ENCODE measurements around the gene C1QL1.

DNA sequence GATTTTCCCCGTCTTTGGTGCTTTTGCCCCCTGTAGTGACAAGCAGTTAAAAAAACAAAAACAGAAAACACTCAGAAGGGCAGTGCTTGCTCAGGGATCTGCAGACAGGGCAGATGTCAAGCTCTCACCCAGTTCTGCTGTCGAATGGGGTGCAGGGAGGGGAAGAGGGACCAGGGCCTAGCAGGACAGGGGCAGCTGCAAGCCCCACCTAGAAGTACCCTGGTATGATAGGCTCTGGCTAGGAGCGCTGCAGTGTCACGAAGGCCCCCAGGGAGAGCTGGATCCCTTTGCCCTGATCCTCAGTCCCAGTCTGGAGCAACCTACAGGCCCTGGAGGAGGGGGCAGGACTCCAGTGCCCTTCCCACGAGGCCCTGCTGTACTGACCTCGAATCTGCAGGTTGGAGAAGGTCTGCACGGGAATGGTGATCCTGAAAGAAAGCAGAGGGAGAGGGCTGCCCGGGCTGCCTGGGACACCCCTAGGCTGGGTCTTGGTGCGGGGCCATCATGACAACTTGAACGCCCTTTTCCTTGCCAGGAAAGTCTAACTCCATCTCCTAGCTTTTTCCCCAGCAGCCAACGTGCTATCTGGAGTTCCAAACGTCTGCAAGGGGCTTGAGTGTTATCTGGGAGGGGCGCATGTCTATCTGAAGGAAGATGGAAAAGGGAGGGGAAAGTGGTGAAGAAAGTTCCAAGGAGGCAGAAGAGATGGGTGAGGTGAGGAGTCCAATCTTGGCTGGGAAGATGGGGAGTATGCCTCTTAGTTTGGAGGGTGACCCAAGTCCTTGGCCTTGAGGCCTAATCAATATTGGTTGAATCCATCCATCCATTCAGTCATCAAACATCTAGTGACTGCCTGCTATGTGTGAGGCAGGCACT is 57.6 kb downstream of the C1QL1 start:
- TF ChIP-seq, protein P1, sequence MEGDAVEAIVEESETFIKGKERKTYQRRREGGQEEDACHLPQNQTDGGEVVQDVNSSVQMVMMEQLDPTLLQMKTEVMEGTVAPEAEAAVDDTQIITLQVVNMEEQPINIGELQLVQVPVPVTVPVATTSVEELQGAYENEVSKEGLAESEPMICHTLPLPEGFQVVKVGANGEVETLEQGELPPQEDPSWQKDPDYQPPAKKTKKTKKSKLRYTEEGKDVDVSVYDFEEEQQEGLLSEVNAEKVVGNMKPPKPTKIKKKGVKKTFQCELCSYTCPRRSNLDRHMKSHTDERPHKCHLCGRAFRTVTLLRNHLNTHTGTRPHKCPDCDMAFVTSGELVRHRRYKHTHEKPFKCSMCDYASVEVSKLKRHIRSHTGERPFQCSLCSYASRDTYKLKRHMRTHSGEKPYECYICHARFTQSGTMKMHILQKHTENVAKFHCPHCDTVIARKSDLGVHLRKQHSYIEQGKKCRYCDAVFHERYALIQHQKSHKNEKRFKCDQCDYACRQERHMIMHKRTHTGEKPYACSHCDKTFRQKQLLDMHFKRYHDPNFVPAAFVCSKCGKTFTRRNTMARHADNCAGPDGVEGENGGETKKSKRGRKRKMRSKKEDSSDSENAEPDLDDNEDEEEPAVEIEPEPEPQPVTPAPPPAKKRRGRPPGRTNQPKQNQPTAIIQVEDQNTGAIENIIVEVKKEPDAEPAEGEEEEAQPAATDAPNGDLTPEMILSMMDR (IDR thresholded peaks at IDR 0.05; ENCODE audit: low read depth, low read length): no peak
- no peak for TF ChIP-seq EZH2phosphoT487 (IDR thresholded peaks at IDR 0.05; ENCODE audit: low read depth)
